SK-N-DZ (cell line): ENCODE measurements around the gene SEC14L5.
"Not testable (repeated sequence)": the region's sequence is repeated elsewhere in the genome, so short reads cannot be mapped to it uniquely, and the experiment has no call there.

Experiments used
- DNase-seq: peaks from one replicate; pipeline ENCODE4 v3.0.0-alpha.2; 2015; ENCODE audit warnings: low spot score

The SEC14L5 gene

DNA sequence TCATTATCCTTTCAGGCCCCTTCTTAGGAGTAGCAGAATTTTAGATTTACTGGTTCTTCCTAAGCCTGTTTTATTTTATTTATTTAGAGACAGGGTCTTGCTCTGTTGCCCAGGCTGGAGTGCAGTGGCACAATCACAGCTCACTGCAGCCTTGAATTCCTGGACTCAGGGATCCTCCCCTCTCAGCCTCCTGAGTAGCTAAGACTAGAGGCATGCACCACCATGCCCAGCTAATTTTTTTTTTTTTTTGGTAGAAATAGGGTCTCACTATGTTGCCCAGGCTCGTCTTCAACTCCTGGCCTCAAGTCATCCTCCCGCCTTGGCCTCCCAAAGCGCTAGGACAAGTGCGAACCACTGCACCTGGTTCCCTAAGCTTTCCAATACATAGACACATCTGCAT is 28.5 kb upstream of the SEC14L5 start:
- not testable (repeated sequence) for DNase-seq

DNA sequence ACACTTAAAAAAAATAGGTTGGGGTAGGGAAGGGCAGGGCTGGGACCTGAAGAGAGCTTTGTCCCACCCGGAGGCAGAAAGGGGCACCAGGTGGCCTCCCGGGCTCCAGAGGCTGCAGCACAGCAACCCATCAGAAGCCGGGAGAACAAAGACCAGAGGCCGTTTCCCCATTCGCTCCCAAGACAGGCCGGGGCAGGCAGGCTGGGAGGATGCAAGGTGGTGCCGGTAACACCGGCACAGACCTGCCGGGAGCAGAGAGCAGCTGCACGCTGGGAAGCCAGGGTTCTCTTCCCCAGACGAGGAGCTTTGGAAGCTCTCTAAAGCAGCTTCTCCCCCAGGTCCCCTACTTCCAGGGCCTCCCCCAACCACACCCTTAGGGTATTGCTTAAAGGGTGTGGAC is 26.7 kb upstream of the SEC14L5 start:
- no peak for DNase-seq

DNA sequence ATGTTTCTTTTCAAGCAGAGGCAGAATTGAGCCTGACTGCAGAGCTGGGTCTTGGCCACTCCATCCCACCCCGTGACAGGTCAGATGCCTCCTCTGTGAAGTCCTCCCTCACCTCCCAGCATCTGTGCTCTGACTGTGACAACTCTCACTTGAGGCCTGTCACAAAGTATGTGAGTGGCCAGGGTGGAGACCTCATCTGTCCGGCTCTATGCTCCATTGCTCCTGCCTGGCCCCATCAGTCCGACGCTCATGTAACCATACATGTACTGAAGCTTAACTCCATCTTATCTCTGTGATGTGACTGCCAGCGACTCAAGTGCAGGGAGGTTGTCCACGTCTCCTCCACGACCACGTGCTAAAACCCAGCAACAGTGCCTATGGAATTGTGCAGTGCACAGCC is 24.7 kb upstream of the SEC14L5 start:
- DNase-seq, result no peak

DNA sequence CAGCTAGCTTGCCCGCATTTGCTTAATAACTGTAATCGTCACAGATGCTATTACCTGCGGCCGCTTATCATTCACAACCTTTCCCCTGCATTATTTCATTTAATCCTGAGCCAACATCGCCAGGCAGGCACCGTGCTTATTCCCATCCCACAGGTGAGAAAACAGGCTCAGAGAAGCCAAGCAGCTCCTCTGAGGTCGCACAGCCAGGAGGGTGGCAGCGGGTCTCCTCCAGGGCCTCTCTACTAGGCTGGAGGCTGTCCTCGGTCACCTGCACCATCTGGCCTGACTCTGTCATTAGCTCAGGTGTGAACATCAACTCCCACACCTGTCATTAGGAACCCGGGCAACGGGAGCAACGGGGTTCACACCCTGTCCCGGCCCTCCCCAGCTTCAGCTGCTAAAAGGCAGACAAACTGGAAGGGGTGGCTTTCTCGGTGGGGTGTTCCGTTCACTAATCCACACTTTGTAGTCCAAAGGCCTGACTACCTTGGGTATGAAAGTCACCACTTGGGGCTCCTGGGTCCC is 24.2 kb upstream of the SEC14L5 start:
- DNase-seq, result no peak

DNA sequence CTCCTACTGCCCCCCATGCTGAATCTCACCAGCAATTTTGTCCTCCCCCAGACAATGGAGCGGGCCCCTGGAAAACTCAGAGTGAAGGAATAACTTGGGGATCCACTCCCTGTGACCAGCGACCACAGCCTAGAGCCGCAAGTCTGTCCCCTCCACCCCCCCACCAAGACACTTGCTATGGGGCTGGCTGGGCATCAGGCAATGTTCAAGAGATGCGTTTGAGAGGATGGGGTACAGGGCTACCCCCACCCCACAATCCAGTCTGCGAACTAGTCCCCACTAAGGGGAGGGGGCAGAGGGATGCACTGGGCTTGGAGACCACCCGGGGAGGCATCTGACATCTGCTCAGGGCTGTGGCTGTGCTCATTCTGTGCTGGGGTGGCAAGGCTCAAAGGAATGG is 23.5 kb upstream of the SEC14L5 start:
- no peak for DNase-seq

DNA sequence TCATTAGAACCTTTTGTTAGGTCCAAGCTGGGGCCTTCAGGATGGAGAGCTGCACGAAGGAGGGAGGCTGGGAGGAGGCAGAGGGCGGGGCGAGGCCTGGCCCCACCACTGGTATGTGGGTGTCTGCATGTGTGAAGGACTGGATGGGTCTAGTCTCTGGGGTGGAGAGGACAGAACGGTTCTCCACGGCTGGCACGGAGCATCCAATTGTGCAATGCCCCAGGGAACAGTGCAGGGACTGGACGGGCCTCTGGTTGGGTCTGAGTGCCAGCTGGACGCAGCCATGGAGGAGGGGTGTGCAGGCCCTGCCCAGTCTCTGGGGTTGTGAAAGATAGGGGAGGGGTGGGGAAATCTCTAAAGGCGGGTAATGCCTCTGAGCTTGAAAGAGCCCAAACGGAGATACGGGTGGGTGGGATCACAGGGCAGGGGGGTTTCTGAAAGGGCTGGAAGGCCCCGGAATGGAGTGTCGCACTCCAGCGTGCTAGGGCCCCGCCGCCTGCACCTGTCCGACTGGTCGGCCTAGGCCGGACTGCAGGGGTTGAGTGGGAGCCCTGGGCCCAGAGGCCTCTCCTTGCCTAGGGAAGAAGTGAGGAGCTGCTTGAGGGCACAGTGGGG is 22.8 kb upstream of the SEC14L5 start:
- no peak for DNase-seq

DNA sequence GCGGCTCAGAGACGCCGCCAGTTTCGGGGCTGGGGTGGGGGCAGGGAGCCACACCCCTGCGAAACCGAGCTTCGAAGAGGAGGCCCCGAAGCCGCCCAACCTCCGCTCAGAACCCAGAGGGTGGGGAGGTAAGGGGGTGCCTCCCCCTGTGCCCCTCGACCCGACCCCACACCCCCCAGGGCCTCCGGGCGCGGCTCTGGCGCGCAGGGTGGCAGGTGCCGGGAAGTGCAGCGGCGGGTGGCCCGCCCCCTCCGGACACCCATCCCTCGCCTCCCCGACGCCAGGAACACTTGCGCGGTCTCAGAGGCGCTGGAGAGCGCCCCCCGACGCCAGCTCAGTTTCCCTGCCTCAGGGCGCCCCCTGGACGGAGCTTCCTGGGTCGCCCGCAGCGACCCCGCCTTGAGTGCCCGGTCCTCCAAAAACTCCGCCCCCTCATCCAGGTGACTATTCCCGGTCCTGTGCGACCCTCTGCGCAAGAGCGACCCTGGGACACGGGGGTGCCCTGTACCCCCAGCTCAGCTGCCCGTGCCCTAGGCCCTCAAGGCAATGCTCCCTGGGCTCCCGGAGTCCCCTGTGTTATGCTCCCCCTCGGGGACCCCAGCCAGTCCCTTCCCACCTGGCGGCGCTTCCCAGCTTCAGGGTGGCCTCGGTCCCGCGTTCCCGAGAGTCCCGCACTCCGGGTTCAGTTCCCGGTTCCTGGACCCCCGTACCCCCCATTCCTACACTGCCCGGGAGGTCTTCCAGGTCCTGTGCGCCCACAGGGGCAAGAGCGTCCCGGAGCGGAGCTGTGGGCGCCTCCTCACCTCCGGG is 21.7 kb upstream of the SEC14L5 start:
- DNase-seq, result no peak

DNA sequence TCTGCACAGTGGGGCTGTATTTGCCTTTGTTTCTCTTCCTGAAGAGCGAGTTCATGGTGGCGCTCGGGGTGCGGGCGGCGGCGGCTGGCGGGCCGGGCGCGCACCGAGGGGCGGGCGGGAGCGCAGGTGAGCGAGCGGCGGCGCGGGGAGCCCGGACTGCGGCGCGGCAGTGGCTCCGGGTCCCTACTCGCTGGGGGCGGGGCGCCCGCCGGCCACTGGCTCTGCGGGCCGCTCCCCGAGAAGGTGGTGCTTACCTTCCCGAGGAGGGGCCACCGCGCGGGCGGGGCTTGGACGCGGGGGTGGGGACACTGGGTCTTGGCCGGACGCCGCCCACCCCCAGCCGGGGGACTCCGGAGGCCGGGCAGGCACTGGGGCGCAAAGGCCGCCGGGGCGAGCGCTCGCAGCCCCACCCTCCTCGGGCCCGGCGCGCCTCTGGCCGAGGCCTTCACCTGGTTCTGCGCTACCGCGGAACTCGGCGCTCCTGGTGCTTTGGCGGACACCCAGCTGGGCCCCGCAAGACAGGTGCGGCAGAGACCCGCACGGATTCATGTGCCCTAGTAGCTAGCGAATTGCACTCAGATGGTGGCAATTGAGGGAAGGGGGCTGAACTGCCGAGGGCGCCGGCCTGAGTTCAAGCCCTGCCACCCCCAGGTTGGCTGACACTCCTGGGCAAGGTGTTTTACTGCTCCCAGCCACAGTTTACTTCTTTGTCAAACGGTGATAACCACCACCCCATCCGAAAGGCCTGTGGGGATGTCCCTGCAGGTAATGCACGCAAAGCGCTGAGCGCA is 20.9 kb upstream of the SEC14L5 start, which contains the start of gene PPL:
Gene PPL (minus strand): TSS at position 158 of the 791 bp plus-strand sequence. CDS start 103 bp downstream, at position 55.
- no peak for DNase-seq

DNA sequence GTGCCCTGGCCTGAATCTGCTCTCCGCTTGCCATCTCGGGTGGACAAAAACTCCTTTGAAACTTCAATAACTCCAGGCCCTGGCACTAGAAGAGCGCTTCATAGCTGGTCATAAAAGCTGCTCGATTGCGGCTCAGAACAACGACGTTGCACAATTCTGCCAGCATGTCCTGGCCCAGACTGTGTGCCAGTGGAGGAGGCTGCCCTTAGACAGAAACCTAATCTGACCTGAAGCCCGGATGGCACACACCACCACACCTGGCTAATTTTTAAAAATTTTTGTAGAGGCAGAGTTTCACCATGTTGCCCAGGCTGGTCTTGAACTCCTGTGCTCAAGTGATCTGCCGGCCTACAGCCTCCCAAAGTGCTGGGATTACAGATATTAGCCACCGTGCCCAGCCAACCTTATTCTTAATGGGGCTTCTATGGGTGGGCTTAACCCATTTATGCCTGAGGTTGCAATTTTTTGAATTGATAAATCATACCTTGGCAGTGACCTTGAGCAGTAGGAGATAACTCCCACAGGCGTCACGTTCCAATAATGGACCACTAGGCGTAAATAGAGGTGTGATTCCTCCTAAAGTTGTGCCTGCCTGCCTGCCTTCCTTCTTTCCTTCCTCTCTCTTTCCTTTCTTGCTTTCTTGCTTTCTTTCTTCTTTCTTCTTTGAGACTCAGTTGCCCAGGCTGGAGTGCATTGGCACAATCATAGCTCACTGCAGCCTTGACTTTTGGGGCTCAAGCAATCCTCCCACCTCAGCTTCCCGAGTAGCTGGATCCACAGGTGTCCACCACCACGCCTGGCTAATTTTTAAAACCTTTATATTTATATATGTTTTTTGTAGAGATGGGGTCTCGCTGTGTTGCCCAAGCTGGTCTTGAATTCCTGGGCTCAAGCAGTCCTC is 20.1 kb upstream of the SEC14L5 start:
- no peak for DNase-seq

DNA sequence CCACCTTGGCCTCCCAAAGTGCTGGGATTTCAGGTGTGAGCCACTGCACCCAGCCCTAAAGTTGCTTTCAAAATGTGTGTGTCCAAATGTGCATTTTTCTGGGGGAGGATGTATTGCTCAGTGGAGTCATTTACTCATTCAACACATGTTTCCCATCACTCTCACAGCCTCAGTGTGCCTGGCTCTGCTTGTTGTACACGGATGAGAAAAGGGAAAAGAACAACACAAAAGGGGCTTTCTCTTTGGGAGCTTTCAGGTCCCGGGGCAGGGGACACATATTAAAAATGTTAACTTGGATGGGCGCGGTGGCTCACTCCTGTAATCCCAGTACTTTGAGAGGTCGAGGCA is 19.5 kb upstream of the SEC14L5 start:
- no peak for DNase-seq

DNA sequence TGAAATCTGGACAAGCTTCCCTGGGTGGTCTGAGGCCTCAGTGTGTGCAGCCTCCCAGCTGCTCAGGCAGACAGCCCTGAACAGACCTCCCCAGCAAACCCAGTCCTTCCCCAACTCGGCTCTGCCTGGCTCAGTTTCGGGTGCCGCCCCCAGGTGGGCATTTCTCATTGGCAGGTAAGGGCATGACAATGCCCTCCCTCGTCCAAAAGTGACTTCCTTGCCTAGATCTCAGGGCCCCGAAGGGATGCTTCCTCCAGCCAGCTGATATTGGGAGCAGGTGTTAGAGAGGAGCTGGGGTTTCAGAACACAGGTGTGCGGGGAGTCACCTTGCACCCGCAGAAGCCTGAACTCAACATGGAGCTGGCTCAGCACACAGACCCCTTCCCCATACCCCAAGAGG is 17.4 kb upstream of the SEC14L5 start:
- DNase-seq, result no peak

DNA sequence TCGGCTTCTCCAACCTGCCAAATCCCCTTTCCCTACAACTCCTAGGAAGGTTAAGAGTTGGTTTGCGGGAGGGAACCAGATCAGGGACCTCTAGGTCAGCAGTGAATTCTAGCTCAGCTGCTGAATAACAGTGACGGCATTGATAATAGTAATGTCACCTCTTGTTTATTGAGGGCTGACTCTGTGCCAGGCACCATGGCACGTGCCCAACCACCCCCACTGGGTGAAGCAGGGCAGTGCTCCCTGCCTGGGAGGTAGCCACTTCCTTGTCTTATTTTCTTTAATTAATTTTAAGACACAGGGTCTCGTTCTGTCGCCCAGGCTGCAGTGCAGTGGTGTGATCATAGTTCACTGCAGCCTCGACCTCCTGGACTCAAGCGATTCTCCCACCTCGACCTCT is 15.6 kb upstream of the SEC14L5 start:
- no peak for DNase-seq

DNA sequence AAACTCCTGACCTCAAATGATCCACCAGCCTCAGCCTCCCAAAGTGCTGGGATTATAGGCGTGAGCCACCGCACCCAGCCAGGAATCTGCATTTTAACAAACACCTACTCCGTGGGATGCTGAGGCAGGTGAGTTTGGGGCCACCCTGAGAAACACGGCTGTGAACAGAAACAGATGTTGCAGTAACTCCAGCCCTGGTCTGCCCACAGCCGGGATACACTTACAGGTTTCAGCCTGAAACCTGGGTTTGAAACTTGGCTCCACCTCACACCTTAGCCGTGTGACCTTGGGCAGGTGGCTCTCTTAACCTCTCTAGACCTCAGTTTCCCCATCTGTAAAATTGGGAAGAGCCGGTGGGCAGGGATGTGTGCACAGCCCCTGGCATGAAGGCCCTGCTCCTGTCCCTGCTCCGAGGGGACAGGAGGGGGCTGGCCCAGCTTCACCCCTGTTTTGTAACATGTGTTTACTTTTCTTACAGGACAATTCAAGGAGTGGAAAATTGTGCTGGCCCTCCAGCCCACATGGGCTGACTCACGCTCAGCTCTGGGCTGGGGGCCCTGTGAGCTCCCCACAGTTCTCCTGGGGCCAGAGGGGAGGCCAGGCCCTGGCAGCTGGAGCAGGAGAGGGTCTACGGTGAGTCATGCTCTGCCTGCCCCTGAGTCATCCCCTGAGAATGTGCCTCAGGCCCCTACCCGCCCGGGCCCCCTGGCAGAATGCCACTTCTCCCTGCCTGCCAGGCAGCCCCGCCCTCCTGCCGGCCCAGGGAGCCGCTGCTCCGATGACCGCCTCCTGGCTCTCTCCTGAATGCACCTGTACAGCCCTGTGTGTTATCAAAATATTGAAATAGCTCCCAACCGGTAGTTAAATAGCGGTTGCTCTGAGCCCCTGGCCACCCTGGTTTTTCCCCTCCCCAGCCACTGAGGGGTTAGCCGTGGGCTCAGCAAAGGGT is 13.5 kb upstream of the SEC14L5 start:
- no peak for DNase-seq

DNA sequence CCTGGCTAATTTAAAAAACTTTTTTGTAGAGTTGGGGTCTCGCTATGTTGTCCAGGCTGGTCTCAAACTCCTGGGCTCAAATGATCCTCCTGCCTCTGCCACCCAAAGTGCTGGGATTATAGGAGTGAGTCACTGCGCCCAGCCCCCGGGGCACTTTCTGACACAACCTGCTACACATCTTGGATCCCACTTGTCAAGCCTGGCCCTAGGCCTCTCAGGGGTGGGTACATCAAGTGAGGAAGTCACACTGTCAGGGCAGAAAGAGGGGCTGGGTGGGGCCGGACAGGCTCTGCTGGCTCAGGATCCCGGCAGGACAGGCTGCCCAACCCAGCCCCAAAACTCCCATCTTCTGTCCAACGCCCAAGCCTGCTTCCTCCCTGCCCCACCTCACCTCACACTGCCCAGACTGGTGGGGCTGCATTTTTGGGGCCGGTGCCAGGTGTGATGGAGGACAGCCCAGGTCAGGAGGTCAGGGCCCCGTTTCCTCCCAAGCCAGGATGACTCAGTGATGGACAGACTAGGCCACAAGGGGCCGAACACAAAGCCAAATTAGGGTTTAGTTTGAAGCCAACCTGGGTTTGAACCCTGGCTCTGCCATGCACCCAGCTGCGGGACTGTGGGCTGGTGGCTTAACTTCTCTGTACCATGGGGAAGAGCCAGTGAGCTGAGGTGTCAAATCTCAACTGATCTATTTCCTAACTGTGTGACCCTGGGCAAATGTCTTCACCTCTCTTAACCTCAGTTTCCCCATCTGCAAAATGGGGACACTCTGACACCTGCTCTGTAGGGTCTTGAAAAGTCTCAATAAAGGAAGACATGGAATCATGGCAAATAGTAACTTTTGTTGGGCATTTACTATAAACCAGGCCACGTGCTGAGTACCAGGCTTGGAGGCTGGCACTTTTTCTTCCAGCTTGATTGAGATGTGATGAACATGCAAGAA is 12.3 kb upstream of the SEC14L5 start:
- no peak for DNase-seq

DNA sequence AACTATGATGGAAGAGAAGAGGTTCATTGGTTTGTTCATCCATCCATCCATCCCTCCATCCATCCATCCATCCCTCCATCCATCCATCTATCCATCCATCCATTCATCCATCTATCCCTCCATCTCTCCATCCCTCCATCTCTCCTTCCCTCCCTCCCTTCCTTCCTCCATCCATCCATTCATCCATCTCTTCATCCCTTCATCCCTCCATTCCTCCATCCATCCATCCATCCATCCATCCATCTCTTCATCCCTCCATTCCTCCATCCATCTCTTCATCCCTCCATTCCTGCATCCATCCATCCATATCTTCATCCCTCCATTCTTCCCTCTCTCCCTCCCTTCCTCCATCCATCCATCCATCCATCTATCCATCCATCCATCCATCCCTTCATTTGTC is 11.2 kb upstream of the SEC14L5 start:
- DNase-seq, result no peak

DNA sequence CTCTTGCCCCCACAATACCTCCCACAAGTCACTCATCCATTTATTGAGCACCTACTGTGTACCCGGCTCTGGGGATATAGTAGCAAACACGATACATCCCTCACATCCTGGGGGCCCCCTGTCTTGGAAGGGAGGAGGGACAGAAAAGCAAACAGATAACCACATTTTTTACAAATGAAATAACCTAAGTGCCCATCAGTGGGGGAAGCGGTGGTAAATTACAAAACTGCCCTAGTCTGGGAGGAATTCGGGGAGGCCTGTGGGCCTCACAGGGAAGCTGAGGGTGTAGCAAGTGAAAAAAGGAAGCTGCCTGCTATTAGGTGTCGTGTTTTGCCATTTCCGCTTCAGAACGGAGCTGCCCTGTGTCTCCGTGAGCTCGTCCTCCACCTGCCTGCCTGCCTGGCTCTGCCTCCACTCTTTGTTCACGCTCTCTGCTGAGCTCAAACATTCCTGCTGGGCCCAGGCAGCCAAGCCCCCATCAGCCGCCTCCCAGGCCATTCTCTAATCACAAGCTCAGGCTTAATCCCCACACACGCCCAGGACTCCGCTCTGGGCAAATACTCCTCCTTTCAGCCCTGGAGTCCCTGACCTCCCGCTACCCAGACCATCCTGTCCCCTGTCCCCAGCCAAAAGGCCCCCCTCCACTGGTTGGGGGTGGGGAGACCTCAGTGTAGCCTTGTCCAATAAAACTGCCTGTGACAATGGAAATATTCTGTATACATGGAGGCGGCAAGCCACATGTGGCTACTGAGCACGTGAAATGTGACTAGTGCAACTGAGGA is 10.2 kb upstream of the SEC14L5 start:
- no peak for DNase-seq

DNA sequence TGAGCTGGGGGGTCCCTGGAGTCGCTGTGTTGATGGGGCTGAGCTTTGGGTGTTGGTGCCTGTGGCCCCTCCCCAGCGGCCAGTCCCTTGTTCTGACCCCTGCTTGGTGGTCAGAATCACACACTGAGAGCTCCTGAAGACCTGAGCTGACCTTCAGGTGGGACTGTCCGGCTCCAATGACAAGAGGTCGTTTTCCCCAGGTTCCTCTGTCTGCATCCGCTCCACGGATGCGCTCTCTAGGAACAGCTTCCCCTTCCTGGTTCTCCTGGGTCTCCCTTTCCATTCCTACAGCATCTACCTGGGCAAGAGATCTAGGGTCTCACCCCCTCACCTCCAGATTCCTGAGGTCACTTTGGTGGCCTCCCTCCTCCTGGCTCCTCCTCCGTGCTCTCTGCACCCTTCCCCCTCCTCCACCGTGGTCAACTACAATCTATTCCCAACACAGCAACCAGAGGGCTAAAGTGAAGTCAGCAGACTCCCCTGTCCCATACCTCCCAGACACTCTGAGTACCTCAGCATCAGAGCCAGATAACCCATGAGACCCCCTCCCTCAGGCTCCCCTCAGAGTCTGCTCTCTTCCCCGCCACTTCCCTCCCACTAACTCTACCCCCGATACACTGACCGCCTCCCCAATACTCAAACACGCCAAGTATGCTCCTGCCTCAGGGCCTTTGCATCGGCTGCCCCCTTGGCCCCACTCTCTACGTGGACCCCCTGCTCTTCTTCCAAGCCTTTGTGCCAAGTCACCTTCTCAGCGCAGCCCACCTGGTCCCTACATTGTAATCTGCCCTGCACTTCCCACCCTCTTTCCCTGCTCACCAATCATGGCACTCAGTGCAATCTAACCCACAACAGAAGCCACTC is 9.0 kb upstream of the SEC14L5 start:
- DNase-seq, result no peak
